Cardiac fibroblast (primary cell): ENCODE measurements around the gene ATP10A.

Experiments
- DNase-seq, 2 donors: peaks; one replicate each; pipeline versions ENCODE4 v3.0.0 to v3.0.0-alpha.2; 2010; ENCODE audit warnings: low read depth in 2 of 2
- H3K4me3 ChIP-seq, 2 donors: replicated peaks in 1 of 2; 1 replicate in 1 of 2; 2 replicates in 1 of 2; pipeline ENCODE4 v1.5.1; 2011; ENCODE audit warnings: low read depth in 2 of 2, low read length in 2 of 2, mild to moderate bottlenecking in 2 of 2, moderate library complexity in 1 of 2
- TF ChIP-seq, protein P1 (sequence below): IDR thresholded peaks from one replicate; pipeline ENCODE4 v1.5.1; 2011; ENCODE audit warnings: low read depth, mild to moderate bottlenecking, low read length, inconsistent platforms

The ATP10A gene

DNA sequence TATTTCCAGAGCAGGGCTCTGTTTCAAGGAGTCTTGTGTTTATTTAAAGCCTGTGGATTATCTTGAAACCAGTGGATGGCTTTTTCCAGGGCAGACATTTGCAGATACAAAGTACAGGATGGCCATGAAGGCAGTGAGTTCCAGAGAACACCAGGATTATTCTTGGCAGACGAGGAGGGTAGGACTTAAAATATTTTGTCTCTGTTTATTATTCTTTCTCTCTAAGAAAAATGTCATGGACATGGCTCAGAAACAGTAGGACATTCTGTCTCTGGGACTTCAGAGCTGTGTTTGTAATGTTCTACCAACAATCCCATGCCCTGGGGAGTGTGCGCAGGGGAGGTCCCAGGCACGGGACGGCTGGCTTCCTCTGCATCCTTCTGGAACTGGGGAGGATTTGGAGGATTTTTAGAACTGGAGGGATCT, 125.9 kb downstream of the ATP10A start:
- peak in 1 of 2 donors; percentile 44 for DNase-seq
- no peak overlapping the region for H3K4me3 ChIP-seq
- TF ChIP-seq, protein P1, sequence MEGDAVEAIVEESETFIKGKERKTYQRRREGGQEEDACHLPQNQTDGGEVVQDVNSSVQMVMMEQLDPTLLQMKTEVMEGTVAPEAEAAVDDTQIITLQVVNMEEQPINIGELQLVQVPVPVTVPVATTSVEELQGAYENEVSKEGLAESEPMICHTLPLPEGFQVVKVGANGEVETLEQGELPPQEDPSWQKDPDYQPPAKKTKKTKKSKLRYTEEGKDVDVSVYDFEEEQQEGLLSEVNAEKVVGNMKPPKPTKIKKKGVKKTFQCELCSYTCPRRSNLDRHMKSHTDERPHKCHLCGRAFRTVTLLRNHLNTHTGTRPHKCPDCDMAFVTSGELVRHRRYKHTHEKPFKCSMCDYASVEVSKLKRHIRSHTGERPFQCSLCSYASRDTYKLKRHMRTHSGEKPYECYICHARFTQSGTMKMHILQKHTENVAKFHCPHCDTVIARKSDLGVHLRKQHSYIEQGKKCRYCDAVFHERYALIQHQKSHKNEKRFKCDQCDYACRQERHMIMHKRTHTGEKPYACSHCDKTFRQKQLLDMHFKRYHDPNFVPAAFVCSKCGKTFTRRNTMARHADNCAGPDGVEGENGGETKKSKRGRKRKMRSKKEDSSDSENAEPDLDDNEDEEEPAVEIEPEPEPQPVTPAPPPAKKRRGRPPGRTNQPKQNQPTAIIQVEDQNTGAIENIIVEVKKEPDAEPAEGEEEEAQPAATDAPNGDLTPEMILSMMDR, result no peak

DNA sequence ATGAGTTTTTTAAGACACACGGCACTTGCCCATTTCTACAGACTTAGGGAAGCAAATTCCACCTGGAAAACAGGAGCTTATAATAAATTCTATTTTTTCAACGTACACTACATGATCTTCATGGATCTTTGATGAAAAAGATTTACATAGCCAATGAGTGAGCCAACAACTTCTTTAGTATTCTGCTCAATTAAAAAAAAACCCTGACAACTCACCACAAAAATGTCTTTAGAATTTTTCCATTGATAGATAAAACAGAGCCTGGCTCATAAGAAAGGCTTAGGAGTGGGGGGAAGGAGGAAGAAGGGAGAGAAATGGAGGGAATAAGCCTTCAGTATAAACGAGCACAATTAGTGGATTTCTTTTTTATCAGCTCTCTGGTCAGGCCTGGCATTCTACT, 126.7 kb downstream of the ATP10A start:
- peak in 1 of 2 donors; percentile 6 for DNase-seq
- no peak overlapping the region for H3K4me3 ChIP-seq
- TF ChIP-seq, protein P1, result no peak

DNA sequence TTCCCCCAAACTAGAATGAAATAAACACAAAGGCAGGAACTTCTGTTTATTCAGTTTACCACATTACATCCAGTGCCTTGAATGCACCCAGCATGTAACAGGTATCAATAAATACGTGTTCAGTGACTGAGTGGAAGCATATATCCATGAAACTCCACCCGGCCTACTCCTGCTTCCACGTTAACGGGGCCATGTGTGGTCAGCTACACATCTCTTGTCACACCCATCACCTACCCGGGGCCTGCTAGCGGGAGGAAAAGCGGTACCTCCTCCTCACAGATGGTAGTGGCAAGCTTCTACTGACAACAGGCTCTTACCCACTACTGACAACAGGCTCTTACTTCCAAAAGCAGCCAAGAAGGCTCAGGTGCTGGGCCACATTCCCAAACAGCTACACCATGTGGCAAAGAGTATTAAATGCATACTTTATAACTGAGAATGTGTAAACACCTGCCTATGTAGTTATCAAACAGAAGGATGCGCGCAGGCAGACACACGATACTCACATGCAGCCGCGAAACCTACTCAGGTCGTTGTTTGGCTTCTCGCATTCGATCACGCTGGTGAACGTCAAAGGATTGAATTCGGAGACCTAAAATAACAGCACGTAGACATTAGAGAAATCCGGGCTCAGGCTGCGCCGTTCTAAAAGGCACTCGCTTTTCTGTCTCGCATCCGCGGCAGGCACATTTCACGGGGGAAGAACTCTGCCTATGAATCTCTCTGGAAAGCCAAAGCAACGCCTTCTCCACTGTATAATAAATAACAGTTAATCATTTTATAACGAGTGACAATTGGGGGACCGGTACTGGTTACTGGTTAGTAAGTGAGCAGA, 127.4 kb downstream of the ATP10A start:
- TF ChIP-seq, protein P1, result no peak

DNA sequence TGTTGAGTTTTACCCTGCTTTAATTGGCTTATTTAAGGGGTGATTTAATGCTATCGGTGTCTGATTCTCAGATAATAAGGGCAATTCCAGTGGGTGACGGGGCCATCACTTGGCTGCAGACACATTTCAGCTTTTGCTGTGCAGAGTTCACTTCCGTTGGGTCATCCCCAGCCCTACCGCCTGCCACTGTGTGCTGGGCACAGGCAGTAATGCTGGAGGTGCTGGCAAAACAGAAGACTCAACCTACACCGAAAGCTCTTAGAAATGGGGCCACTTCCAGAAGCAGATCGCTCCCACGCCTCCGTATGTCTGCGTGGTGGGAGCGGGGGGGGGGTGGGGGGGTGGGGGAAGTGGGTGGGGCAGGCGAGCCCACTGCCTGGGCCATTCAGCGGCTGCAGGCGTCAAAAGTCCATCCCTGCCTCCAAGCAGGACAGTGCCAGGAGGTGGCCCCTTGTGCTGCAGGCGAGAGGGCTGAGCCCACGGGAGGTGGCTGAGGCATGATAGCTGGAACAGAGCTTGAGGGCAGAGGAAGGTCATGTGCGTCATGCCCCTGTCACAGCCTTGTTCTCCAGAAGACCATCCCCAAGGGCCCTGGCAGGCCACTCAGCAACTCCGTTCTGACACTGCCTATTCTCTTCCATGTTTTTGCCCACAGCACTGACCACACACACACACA, 128.3 kb downstream of the ATP10A start:
- peak in 1 of 2 donors; percentile 59 for DNase-seq
- TF ChIP-seq, protein P1, result no peak
- no peak overlapping the region for H3K4me3 ChIP-seq

More for the DNA sequence above, 127.4 kb downstream of the ATP10A start:
- H3K4me3 ChIP-seq, result no peak overlapping the region
- no peak for DNase-seq

DNA sequence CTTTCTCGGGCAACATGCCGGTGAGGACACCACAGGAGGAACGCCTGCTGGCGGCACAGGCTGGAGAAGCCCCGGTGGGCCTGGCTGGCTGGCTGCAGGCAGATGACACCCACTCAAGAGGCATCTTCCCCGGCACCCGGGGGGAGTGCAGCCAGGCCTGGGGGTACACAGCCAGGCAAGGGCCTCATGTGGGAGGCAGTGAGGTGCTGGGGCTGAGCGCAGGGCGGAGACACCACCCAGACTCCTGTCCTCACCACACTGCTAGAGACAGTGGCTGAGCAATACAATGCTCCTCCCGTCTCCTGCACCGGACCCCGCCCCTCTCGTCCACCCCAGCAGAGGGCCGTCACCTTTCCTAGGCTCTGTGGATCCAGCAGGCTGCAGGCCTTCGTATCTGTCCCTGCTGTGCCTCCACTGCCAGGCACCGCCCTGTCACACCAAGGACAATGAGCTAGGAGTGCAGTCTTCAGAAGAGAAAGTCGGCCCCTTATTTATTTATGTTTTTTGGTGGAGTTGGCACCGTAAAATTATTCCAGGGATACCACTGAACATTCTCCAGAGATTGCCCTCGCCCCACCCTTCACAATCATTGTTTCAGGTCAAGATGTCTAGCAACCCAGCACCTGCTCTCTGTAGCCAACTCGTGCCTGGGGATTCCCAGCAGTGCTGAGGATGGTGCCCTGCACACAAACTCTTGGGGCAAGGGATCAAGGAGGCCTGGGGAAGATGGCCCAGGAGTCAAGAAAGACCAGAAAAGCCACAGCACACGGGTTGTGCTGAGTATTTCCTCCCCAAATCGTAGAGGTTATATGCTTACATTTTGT, 129.1 kb downstream of the ATP10A start:
- TF ChIP-seq, protein P1, result no peak
- H3K4me3 ChIP-seq, result no peak overlapping the region
- DNase-seq, result no peak

DNA sequence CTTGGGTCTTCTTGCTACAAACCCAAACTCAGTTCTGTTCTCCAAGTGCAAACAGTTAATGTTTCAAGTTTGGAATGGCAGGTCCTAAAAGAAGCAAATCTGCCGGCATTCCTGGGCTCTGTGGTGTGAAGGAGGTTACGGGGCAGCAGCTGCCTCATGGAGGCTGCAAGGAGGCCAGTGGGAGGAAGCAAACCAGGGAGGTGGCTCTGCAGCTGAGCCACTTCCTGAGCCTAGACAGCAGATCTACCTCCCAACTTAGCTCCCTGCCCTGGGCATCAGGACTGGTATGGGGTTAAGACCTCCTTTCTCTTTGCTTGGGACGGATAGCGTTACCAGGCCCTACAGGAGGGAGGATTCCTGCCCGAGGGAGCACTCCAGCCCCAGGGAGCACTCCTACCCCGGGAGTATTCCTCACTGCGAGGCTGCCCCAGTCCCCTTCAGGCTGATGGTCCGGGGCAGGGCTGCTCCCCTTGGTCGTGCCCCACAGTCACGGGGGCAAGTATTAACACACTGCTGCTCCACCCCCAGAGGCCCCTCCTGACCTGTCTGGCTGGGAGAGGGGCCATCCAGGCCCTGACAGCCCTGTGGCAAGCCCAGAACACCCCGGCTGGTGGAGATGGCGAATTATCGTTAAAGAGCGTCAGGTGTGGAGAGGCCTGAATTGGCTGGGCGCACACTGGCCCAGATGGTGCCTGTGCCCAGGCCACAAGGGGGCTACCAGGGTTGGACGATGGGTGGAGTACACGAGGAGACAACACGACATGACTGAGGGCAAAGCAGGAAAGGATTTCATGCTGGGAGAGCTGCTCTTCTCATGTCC, 129.9 kb downstream of the ATP10A start:
- no peak overlapping the region for H3K4me3 ChIP-seq
- DNase-seq, result no peak
- TF ChIP-seq, protein P1, result no peak
